Measurements from ENCODE around the gene SSH3. TPM values are rescaled to one million over a fixed set of nuclear protein-coding genes. Genes with fewer than 3 reads are reported as not detected.
A peak's percentile ranks its signal among the peaks of the same experiment; 100 is the strongest.

The SSH3 gene
- 1 to 10 TPM; 7.4 to 9.1 TPM for total RNA-seq

GRCh38 chr11:67303132-67303834 is at the start of gene SSH3:
SSH3 (plus strand) TSS chr11:67303530; CDS start chr11:67303626, 96 bp downstream.
- intact Hi-C loops (cut with micrococcal nuclease): no loop called here
- Mint-ChIP-seq H3K4me3 (peak within 1 kb of the TSS; percentile 59), H3K27ac (no peak within 1 kb of the TSS), H3K36me3 (ENCODE audit: low read depth) (peaks cover 18% of the 10 kb centered on the region), H3K9me3 (no peaks in the 10 kb centered on the region), H3K4me1 (ENCODE audit: low read depth) (peaks cover 12% of the 10 kb centered on the region), H3K27me3 (no peaks in the 10 kb centered on the region)
- DNase-seq (peak; percentile 57), ATAC-seq (peak; percentile 84)
- TF ChIP-seq CTCF (IDR thresholded peaks at IDR 0.05): no peak
- ChIA-PET CTCF (interaction anchor here (0.8 to 4.5 kb wide), 10 partner anchors 10 to 50 kb away, joined by 3 to 23 read pairs (median 4); partner anchors contain the start of genes ANKRD13D and POLD4), POLR2A (interaction anchor here (0.6 to 6.9 kb wide), 13 partner anchors 13 to 99 kb away, joined by 3 to 88 read pairs (median 3); partner anchors contain the start of gene ANKRD13D)

- ChIA-PET POLR2A (interaction anchor here (0.8 to 5.2 kb wide), 8 partner anchors 9 to 97 kb away, joined by 3 to 32 read pairs (median 4); partner anchors contain the start of gene ANKRD13D), CTCF (interaction anchor here (0.9 to 5.4 kb wide), 14 partner anchors 9 to 206 kb away, joined by 3 to 60 read pairs (median 4); partner anchors contain the start of gene ANKRD13D)
- Mint-ChIP-seq H3K9me3 (no peaks in the 10 kb centered on the region), H3K27me3 (no peaks in the 10 kb centered on the region), H3K36me3 (ENCODE audit: low read depth) (peaks cover 65% of the 10 kb centered on the region), H3K4me3 (no peak overlapping the region), H3K27ac (peak overlapping the region; percentile 50), H3K4me1 (ENCODE audit: low read depth) (peaks cover 42% of the 10 kb centered on the region)
- intact Hi-C loops (cut with micrococcal nuclease): no loop called here
- TF ChIP-seq CTCF (IDR thresholded peaks at IDR 0.05): no peak
- no peak for DNase-seq
- ATAC-seq: peak; percentile 41
These were observed 49.3 kb upstream of the SSH3 start for GRCh38 chr11:67253872-67254624.

- peaks cover 36% of the 10 kb centered on the region for H3K4me1 Mint-ChIP-seq (ENCODE audit: low read depth)
- ATAC-seq (no peak), DNase-seq (no peak)
- intact Hi-C loops (cut with micrococcal nuclease): no loop called here
- no peak for TF ChIP-seq CTCF (IDR thresholded peaks at IDR 0.05)
- H3K4me3 Mint-ChIP-seq: no peak overlapping the region
- no peaks in the 10 kb centered on the region for H3K27me3 Mint-ChIP-seq
- POLR2A ChIA-PET: interaction anchor here (1.0 to 3.7 kb wide), 3 partner anchors 13 to 14 kb away, joined by 4 to 21 read pairs (median 5); no protein-coding TSS in a partner anchor
- peaks cover 57% of the 10 kb centered on the region for H3K36me3 Mint-ChIP-seq (ENCODE audit: low read depth)
- peak overlapping the region; percentile 39 for H3K27ac Mint-ChIP-seq
- CTCF ChIA-PET: interaction anchor here (0.9 to 5.4 kb wide), 3 partner anchors 8 to 63 kb away, joined by 3 to 60 read pairs (median 3); no protein-coding TSS in a partner anchor
- H3K9me3 Mint-ChIP-seq: no peaks in the 10 kb centered on the region
These were observed 48.5 kb upstream of the SSH3 start for GRCh38 chr11:67254798-67255197.

GRCh38 chr11:67255353-67255752 is 48.0 kb upstream of the SSH3 start:
- H3K27me3 Mint-ChIP-seq: no peaks in the 10 kb centered on the region
- H3K4me1 Mint-ChIP-seq (ENCODE audit: low read depth): peaks cover 36% of the 10 kb centered on the region
- TF ChIP-seq CTCF (IDR thresholded peaks at IDR 0.05): no peak
- peaks cover 52% of the 10 kb centered on the region for H3K36me3 Mint-ChIP-seq (ENCODE audit: low read depth)
- POLR2A ChIA-PET: interaction anchor here (1.7 to 3.7 kb wide), 3 partner anchors 12 to 43 kb away, joined by 5 to 21 read pairs (median 5); no protein-coding TSS in a partner anchor
- ATAC-seq (no peak), DNase-seq (no peak)
- H3K4me3 Mint-ChIP-seq: no peak overlapping the region
- no peaks in the 10 kb centered on the region for H3K9me3 Mint-ChIP-seq
- CTCF ChIA-PET: no interaction called here
- intact Hi-C loops (cut with micrococcal nuclease): no loop called here
- H3K27ac Mint-ChIP-seq: peak overlapping the region; percentile 62
